H1 (cell line): Measurements from ENCODE around the gene IL19. TPM values are rescaled to one million over a fixed set of nuclear protein-coding genes. Genes with fewer than 3 reads are reported as not detected.

Experiments
- CTCF ChIA-PET: fragments of 300-600 bp; sonication (Branson Sonifier 250); formaldehyde crosslinking; loops from one replicate; lab custom pipeline; 2021; ENCODE audit not compliant: partially characterized antibody; lab: Charles Lee
- POLR2A ChIA-PET: fragments of 300-600 bp; sonication (Branson Sonifier 250); formaldehyde crosslinking; loops from one replicate; lab custom pipeline; 2021; ENCODE audit warnings: inconsistent platforms; ENCODE audit not compliant: partially characterized antibody; lab: Charles Lee
- DNase-seq, 2 experiments: peaks; one replicate each; pipeline versions ENCODE4 v3.0.0 to v3.0.0-alpha.2; 2010 to 2022; ENCODE audit warnings: low spot score in 2 of 2, low read depth in 1 of 2, mixed read lengths in 1 of 2
- FAIRE-seq: peaks from 2 replicates; lab custom pipeline; 2011; peaks lifted over from hg19 to GRCh38; lab: Jason Lieb, UNC
- H2AFZ ChIP-seq: 2 replicates; pipeline ENCODE4 v1.8.1; 2012; ENCODE audit warnings: low read length, inconsistent platforms
- H2AK5ac ChIP-seq: 2 replicates; pipeline ENCODE4 v1.6.1; 2013; ENCODE audit warnings: low read depth, low read length
- H2BK120ac ChIP-seq: replicated peaks from 2 replicates; pipeline ENCODE3; 2013; ENCODE audit warnings: low read depth, low read length, inconsistent platforms
- H2BK12ac ChIP-seq: 2 replicates; pipeline ENCODE4 v1.6.1; 2013; ENCODE audit warnings: low read depth, low read length
- H2BK15ac ChIP-seq: 2 replicates; pipeline ENCODE4 v1.6.1; 2013; ENCODE audit warnings: low read length
- H2BK20ac ChIP-seq: 2 replicates; pipeline ENCODE4 v1.6.1; 2013; ENCODE audit warnings: low read length
- H2BK5ac ChIP-seq: 2 replicates; pipeline ENCODE4 v1.6.1; 2013; ENCODE audit warnings: low read depth, low read length
- H3K14ac ChIP-seq: 2 replicates; pipeline ENCODE4 v1.6.1; 2013; ENCODE audit warnings: inconsistent platforms; ENCODE audit not compliant: insufficient read length
- H3K18ac ChIP-seq: 2 replicates; pipeline ENCODE4 v1.6.1; 2013; ENCODE audit warnings: low read length; ENCODE audit errors: extremely low read depth
- H3K23ac ChIP-seq: 2 replicates; pipeline ENCODE4 v1.6.1; 2013; ENCODE audit warnings: inconsistent platforms; ENCODE audit not compliant: insufficient read length
- H3K23me2 ChIP-seq: 2 replicates; pipeline ENCODE4 v1.6.1; 2013; ENCODE audit warnings: low read depth, low read length
- H3K27ac ChIP-seq: 2 replicates; pipeline ENCODE4 v1.6.1; 2011; ENCODE audit warnings: low read depth, low read length, inconsistent platforms
- H3K27me3 ChIP-seq, 4 experiments: replicated peaks in 1 of 4; 1 replicate in 1 of 4; 2 replicates in 3 of 4; pipeline versions ENCODE4 v1.6.1 to v1.8.1; 2011 to 2013; ENCODE audit warnings: low read length in 3 of 4, mild to moderate bottlenecking in 3 of 4, inconsistent platforms in 2 of 4, mixed read lengths in 2 of 4, moderate library complexity in 1 of 4; ENCODE audit not compliant: control insufficient read depth in 3 of 4, insufficient read depth in 3 of 4; ENCODE audit errors: extremely low read depth in 1 of 4
- H3K36me3 ChIP-seq, 4 experiments: 2 replicates each; pipeline versions ENCODE4 v1.6.1 to v1.8.1; 2011 to 2013; ENCODE audit warnings: mild to moderate bottlenecking in 4 of 4, low read length in 3 of 4, moderate library complexity in 2 of 4, control low read depth in 1 of 4, inconsistent platforms in 1 of 4; ENCODE audit not compliant: insufficient read depth in 4 of 4, control insufficient read depth in 2 of 4
- H3K4ac ChIP-seq: replicated peaks from 2 replicates; pipeline ENCODE3; 2013; ENCODE audit warnings: low read length, low read depth, mixed read lengths, inconsistent platforms; ENCODE audit not compliant: insufficient read length
- H3K4me1 ChIP-seq, 4 experiments: replicated peaks in 1 of 4; 1 replicate in 1 of 4; 2 replicates in 3 of 4; pipeline versions ENCODE4 v1.6.1 to v1.8.1; 2011 to 2013; ENCODE audit warnings: low read length in 3 of 4, inconsistent platforms in 2 of 4, mixed read lengths in 1 of 4; ENCODE audit not compliant: insufficient read depth in 4 of 4, control insufficient read depth in 3 of 4
- H3K4me2 ChIP-seq, 2 experiments: 2 replicates each; pipeline versions ENCODE4 v1.6.1 to v1.8.1; 2011 to 2013; ENCODE audit warnings: low read depth in 2 of 2, low read length in 2 of 2, control low read depth in 1 of 2, inconsistent platforms in 1 of 2, mild to moderate bottlenecking in 1 of 2; ENCODE audit not compliant: insufficient read depth in 1 of 2
- H3K4me3 ChIP-seq, 4 experiments: fragments of 200-600, 300-600 bp in 1 of 4; sonication (generic), shearing (Covaris generic), sonication (Bioruptor Twin) in 1 of 4; 2 replicates each; pipeline versions ENCODE4 v1.5.1 to v1.8.1; 2011 to 2016; ENCODE audit warnings: low read length in 4 of 4, low read depth in 3 of 4, control low read depth in 2 of 4, inconsistent platforms in 2 of 4, mild to moderate bottlenecking in 2 of 4, mixed read lengths in 1 of 4, moderate library complexity in 1 of 4; ENCODE audit not compliant: insufficient read depth in 2 of 4; ENCODE audit errors: extremely low read depth in 1 of 4
- H3K56ac ChIP-seq: replicated peaks from 2 replicates; pipeline ENCODE3; 2013; ENCODE audit warnings: low read depth, mild to moderate bottlenecking, mixed read lengths, low read length, inconsistent platforms; ENCODE audit not compliant: insufficient read length
- H3K79me1 ChIP-seq: 2 replicates; pipeline ENCODE4 v1.6.1; 2013; ENCODE audit warnings: low read depth, low read length, control low read depth
- H3K79me2 ChIP-seq, 2 experiments: 2 replicates each; pipeline versions ENCODE4 v1.6.1 to v1.8.1; 2012 to 2013; ENCODE audit warnings: low read length in 2 of 2, mild to moderate bottlenecking in 2 of 2, inconsistent platforms in 1 of 2; ENCODE audit not compliant: insufficient read depth in 2 of 2, control insufficient read depth in 1 of 2
- H3K9ac ChIP-seq, 4 experiments: replicated peaks in 1 of 4; 1 replicate in 1 of 4; 2 replicates in 3 of 4; pipeline versions ENCODE4 v1.6.1 to v1.8.1; 2011 to 2013; ENCODE audit warnings: low read depth in 3 of 4, low read length in 3 of 4, control low read depth in 2 of 4, mild to moderate bottlenecking in 2 of 4, moderate library complexity in 2 of 4, inconsistent platforms in 1 of 4; ENCODE audit errors: extremely low read depth in 1 of 4
- H3K9me3 ChIP-seq, 2 experiments: 2 replicates each; pipeline versions ENCODE4 v1.6.1 to v1.8.1; 2012 to 2013; ENCODE audit warnings: mild to moderate bottlenecking in 2 of 2, moderate library complexity in 2 of 2, control low read depth in 1 of 2, inconsistent platforms in 1 of 2, low read depth in 1 of 2, low read length in 1 of 2, mixed read lengths in 1 of 2; ENCODE audit not compliant: insufficient read depth in 2 of 2
- H4K20me1 ChIP-seq, 2 experiments: replicated peaks in 1 of 2; 2 replicates each; pipeline versions ENCODE3 to v1.8.1; 2011 to 2013; ENCODE audit warnings: inconsistent platforms in 2 of 2, low read length in 2 of 2, mild to moderate bottlenecking in 1 of 2; ENCODE audit not compliant: insufficient read depth in 2 of 2, control insufficient read depth in 1 of 2
- H4K5ac ChIP-seq: 2 replicates; pipeline ENCODE4 v1.6.1; 2013; ENCODE audit warnings: low read length, low read depth, mixed read lengths, inconsistent platforms; ENCODE audit not compliant: insufficient read length
- H4K8ac ChIP-seq: 2 replicates; pipeline ENCODE4 v1.8.0; 2013; ENCODE audit warnings: mild to moderate bottlenecking, moderate library complexity, low read length, inconsistent platforms; ENCODE audit not compliant: insufficient read depth; ENCODE audit errors: extremely low read depth
- H4K91ac ChIP-seq: replicated peaks from 2 replicates; pipeline ENCODE3; 2013; ENCODE audit warnings: low read length, mixed read lengths, inconsistent platforms; ENCODE audit not compliant: insufficient read length
- EP300 ChIP-seq, 2 experiments: IDR thresholded peaks; 1 replicate in 1 of 2; 2 replicates in 1 of 2; pipeline ENCODE4 v1.6.1; 2011 to 2012; ENCODE audit warnings: low read depth in 2 of 2, low read length in 2 of 2, mild to moderate bottlenecking in 2 of 2, borderline replicate concordance in 1 of 2, inconsistent platforms in 1 of 2, moderate library complexity in 1 of 2
- RBBP5 ChIP-seq: IDR thresholded peaks from 2 replicates; pipeline ENCODE4 v1.7.1; 2012; ENCODE audit warnings: low read depth, mild to moderate bottlenecking, inconsistent platforms, low read length, moderate library complexity, borderline replicate concordance
- TEAD4 ChIP-seq: IDR thresholded peaks from 2 replicates; pipeline ENCODE4 v1.6.1; 2012; ENCODE audit warnings: low read depth, low read length, inconsistent platforms, mixed read lengths
- WGBS, 2 experiments: shearing (Covaris generic) in 1 of 2; methylation state at CpG; one replicate each; pipeline versions ENCODE4 v1.1.6 to v1.1.7; 2013 to 2015; ENCODE audit warnings: low lambda C conversion rate in 2 of 2, mixed read lengths in 2 of 2, inconsistent platforms in 1 of 2, low coverage in 1 of 2, missing lambda C conversion rate in 1 of 2; ENCODE audit not compliant: insufficient replicate concordance in 2 of 2, insufficient coverage in 1 of 2, insufficient read length in 1 of 2; ENCODE audit errors: extremely low coverage in 1 of 2, missing lambda C conversion rate in 1 of 2; 5-methylcytosine and 5-hydroxymethylcytosine counted together
- polyA plus RNA-seq, 7 experiments: library from polyadenylated mRNA; depleted of rRNA in 3 of 7; stranded (reverse) in 5 of 7; unstranded in 2 of 7; fragments of >200 nt in 5 of 7; fragments of 200-250 nt in 2 of 7; gene quantifications; 1 replicate in 5 of 7; 2 replicates in 1 of 7; 4 replicates in 1 of 7; pipeline versions ENCODE4 v1.2.1 to v1.2.3, GENCODE V29; 2011 to 2013; ENCODE audit warnings: missing spikeins in 2 of 7, mixed read lengths in 2 of 7
- total RNA-seq: library from RNA; stranded (reverse); fragmentation: NEBNext Ultra II Directional; extraction: Animal tissue kit (Norgen Biotek cat#: 25700); gene quantifications from 2 replicates; pipeline ENCODE4 v1.2.1, GENCODE V29; 2021

The IL19 gene
- total and polyA plus RNA-seq, 2 of the 8 experiments (the other 6 are each of a cell fraction or from before 2014, with no cell fraction given), result not detected

DNA sequence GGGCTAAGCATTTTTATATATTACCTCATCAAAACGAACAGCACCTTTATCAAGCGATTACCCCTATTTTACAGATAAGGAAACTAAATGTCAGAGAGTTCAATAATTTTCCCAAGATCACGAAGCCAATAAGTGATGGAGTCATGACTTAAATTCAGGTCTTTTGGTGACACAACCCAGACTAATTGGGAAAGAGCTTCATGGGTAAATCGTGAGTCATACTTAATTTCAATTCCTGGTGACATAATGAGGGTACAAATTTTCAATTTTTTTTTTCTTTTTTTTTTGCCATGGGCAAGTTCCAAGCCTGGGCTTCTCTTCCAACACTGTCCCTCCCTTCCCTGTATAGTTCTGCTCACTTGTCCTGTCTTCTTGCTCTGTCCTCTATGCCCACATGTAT, 31.8 kb downstream of the IL19 start:
- Histone ChIP-seq H2BK15ac (no peak overlapping the region), H4K20me1 (no peaks in the 10 kb centered on the region), H3K36me3 (no peaks in the 10 kb centered on the region), H3K79me2 (no peaks in the 10 kb centered on the region), H3K18ac (no peak overlapping the region), H3K4me2 (no peak overlapping the region), H2AFZ (no peak overlapping the region), H3K4me1 (no peaks in the 10 kb centered on the region), H3K79me1 (no peaks in the 10 kb centered on the region), H2BK12ac (no peak overlapping the region), H2BK120ac (no peak overlapping the region), H3K14ac (no peak overlapping the region), H3K27ac (no peak overlapping the region), H3K4me3 (no peak overlapping the region), H4K91ac (no peak overlapping the region), H2BK5ac (no peak overlapping the region), H4K8ac (no peak overlapping the region), H2BK20ac (no peak overlapping the region), H3K4ac (no peak overlapping the region), H3K9me3 (no peaks in the 10 kb centered on the region), H4K5ac (no peak overlapping the region), H2AK5ac (no peak overlapping the region), H3K23me2 (no peaks in the 10 kb centered on the region), H3K9ac (no peak overlapping the region), H3K56ac (no peak overlapping the region), H3K27me3 (no peaks in the 10 kb centered on the region), H3K23ac (no peak overlapping the region)
- 78% methylated on average over 4 of the region's 4 CpGs; no CpG with 5 or more reads in 1 of the 2 experiments for WGBS, 2 experiments
- no peak for DNase-seq
- TF ChIP-seq RBBP5, result no peak
- no peak for TF ChIP-seq EP300 (IDR thresholded peaks at IDR 0.05; ENCODE audit: borderline replicate concordance in 1 of 2, low read depth in 2 of 2, low read length in 2 of 2)
- TF ChIP-seq TEAD4, result no peak
- FAIRE-seq, result no peak
- CTCF ChIA-PET, result interaction anchor here (0.8 to 5.7 kb wide), 9 partner anchors 9 to 201 kb away, joined by 3 to 24 read pairs (median 3); no protein-coding TSS in a partner anchor
- POLR2A ChIA-PET, result no interaction called here
